ENCODE results near the gene SLC6A19.

- TF ChIP-seq GABPA (IDR thresholded peaks at IDR 0.05 in 1 of 2, conservative IDR thresholded peaks at IDR 0.05 in 1 of 2) = no peak
- TF ChIP-seq CTCF (IDR thresholded peaks at IDR 0.05; ENCODE audit: low read depth, low read length, missing input control) = no peak
- TF ChIP-seq YY1 (IDR thresholded peaks at IDR 0.05) = no peak
- TF ChIP-seq SP1 (IDR thresholded peaks at IDR 0.05) = no peak
- no peak for TF ChIP-seq REST (IDR thresholded peaks at IDR 0.05)
- no peak for TF ChIP-seq NR2F2 (IDR thresholded peaks at IDR 0.05)
- TF ChIP-seq ZBTB33 (IDR thresholded peaks at IDR 0.05) = no peak
These were observed 30.0 kb downstream of the SLC6A19 start for GRCh38 chr5:1231354-1231905.
